NCI-H1105 (cell line): ENCODE results near the gene CLCN7.

Experiments used
- DNase-seq: peaks from one replicate; lab custom pipeline; 2025; lab: John Stamatoyannopoulos, UW

Gene CLCN7

DNA sequence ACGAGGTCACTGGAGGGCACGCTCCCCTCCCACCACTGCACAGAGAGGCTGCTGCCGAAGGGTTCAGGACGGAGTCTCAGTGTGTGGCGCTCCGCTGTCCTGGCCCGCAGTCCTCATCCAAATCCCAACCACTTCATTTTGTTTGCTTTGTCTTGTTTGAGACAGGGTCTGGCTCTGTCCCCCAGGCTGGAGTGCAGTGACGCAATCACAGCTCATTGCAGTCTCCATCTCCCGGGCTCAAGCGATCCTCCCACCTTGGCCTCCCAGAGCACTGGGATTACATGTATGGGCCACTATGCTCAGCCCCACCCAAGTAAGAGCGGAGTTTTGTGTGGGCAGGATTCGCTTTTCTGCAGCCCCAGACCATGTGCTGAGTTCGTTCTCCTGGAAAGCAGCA is 73.1 kb downstream of the CLCN7 start:
- DNase-seq, result no peak

DNA sequence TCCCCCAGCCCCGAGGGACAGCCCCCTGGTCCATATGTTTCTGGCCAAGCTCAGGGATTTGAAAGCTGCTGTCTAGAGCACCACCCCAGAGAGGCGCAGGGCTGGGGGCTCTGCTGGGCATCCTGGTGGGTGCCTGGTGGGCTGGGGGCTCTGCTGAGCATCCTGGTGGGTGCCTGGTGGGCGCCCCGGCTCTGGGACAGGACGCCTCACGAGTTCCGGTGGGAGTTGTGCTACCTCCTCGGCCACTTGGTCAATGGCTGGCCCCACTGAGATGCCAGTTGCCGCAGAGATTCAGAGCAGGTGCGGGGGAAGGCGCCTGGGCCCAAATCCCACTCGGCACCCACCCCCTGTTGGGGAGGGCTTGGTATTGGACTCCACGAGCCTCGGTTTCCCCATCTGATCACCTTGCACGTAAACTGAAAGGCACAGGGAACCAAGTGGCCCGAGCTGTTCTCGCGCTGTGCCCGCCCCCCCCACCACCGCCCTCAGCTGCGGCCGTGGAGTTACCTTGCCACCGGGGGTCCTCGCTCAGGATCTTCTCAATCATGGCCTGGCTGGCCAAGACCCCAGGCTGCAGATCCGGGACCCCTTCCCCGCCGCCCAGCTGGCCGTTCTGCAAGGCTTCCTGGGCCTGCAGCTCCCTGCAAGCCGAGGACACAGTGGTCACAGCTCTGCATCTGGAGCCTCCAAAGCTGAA is 73.6 kb downstream of the CLCN7 start:
- no peak for DNase-seq

DNA sequence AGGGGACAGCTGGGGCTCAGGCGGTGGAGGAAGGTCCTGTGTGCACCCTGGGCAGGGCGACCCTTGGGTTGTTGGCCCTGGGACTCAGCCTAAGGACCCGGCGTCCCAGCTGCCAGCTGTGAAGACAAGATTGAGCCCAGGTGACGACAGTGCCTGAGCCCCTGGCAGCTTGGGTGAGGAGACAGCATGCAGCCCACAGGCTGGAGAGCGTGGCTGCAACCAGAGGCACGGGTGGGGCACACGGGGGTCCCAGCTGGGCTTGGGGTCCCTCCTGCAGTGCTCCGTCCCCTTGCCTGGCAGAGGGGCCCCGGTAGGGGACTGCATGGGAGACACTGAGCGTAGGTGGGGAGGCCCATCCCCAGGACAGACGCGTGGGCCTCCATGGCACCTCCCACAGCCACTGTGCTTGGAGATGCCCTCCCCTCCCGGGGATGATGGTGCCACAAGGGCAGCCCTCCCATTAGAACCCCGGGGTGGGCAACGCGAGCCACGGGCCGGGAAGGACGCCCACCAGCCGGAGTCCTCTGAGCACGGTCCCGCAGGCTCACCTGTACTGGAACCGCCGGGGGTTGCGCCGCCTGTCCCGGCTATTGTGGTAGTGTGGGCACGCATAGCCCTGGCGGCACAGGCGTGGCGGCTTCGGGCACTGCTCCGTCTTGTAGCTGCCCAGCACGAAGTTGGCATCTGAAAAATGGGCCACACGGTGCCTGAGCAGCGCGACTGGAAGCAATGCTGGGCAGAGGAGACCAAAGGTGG is 75.8 kb downstream of the CLCN7 start:
- no peak for DNase-seq

DNA sequence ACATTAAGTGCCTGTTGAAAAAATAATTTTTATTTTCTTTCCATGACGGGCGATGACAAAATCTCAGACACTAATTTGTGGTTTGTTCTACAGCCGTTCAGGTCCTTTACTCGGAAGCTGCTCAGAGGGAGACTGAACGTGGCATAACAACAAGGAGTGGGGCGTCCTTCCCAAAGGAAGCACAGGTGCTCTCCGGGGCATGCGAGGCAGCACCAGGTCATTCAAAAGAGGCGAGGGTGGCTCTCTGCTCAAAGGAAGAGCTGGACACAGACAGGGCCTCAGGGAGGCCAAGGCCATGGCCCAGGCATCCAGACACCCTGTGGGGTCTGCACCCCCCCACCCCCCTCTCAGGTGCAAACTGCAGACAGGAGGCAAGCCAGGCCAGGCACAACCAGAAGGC is 76.5 kb downstream of the CLCN7 start:
- no peak for DNase-seq

DNA sequence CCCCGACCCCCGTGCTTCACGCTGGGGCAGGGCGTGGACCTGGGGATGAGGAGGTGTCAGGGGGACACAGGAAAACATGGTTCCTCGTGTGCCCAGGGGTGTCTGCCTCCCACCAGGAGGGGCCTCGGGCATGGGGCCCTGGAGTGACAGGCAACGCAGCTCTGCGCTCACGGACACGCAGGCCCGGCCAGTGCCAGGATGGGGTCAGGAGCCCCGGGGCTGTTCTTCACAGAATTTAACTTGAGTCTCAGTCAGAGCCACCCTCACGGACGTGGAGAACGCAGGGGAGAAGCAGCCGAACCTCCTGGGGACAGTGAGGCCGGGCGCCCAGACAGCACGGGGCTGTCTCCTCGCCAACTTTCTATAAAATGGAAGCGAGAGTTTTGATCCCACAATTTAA is 77.0 kb downstream of the CLCN7 start:
- DNase-seq, result no peak

DNA sequence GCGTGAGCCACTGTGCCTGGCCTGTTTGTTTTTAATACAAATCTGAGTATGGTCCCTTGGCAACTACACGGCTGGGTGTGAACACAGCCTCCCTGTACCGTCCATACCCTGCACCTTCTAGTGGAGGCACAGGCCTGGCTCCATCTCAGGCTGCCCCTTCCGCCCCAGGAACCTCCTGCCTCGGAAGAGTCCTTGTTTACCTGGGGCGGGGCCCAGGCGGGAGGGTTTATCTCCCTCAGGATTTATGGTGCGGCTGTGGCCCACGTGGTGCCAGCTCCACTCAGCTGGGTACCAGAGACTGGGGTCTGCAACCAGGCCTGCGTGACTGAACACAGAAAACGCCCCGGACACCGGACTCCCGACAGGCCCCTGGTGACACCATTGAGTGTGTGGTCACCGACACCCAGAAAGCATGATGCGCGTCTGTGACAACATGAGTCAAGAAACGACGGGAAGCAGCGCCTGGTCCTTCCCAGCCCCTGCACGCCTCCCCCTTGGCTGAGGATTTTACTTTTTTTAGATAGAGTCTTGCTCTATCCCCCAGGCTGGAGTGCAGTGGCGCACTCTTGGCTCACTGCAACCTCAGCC is 79.3 kb downstream of the CLCN7 start:
- DNase-seq, result no peak
